ENCODE measurements around the gene HSD17B11. TPM values are rescaled to one million over a fixed set of nuclear protein-coding genes. Genes with fewer than 3 reads are reported as not detected.
"Not testable (repeated sequence)": the region's sequence is repeated elsewhere in the genome, so short reads cannot be mapped to it uniquely, and the experiment has no call there.

The HSD17B11 gene
- total RNA-seq, 1 experiment from 2014 or later = 47.4 TPM

DNA sequence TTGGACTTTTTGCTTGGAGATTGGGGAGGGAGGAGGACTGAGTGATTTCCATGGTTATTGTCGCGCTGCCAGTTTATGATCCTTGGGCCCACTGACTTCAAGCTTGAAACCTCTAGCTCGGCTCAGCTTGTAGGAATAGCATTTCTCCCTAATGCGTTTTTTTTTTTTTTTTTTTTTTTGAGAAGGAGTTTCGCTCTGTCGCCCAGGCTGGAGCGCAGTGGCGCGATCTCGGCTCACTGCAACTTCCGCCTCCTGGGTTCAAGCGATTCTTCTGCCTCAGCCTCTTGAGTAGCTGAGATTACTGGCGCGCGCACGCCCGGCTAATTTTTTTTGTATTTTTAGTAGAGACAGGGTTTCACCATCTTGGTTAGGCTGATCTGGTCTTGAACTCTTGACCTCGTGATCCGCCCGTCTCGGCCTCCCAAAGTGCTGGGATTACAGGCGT lies 33.1 kb upstream of the HSD17B11 start:
- H3K36me3 ChIP-seq (ENCODE audit: control insufficient read depth in 1 of 2, insufficient read depth in 2 of 2, low read length in 2 of 2); intact Hi-C loops (cut with micrococcal nuclease); H4K20me1 ChIP-seq (ENCODE audit: insufficient read depth); H3K27ac ChIP-seq (ENCODE audit: low read depth, low read length); POLR2A ChIA-PET; BruUV-seq (replicated peaks); H3K9me3 ChIP-seq (ENCODE audit: control insufficient read depth in 1 of 2, insufficient read depth in 1 of 2, low read depth in 1 of 2, low read length in 2 of 2); RAD21 ChIA-PET (ENCODE audit: low non-redundant PET in 1 of 2, low total read pairs in 2 of 2, uncharacterized antibody in 2 of 2, unreplicated experiment in 2 of 2); H3K27me3 ChIP-seq (ENCODE audit: insufficient read depth, low read length); CTCF ChIA-PET; H3K4me3 ChIP-seq (replicated peaks in 1 of 2; ENCODE audit: low read depth in 1 of 2, low read length in 2 of 2); ATAC-seq; H2AFZ ChIP-seq (ENCODE audit: low read depth, low read length, poor library complexity, severe bottlenecking); H3K9ac ChIP-seq (ENCODE audit: low read length); DNase-seq (ENCODE audit: low read depth, low spot score); H3K9me2 ChIP-seq (ENCODE audit: insufficient read depth): not testable (repeated sequence)
- peaks cover 8 to 23% of the 10 kb centered on the region in 2 experiments; a peak in 3 of 4 replicates for H3K4me1 ChIP-seq (ENCODE audit: control insufficient read depth in 1 of 2, insufficient read depth in 2 of 2, low read length in 2 of 2)
- H3K79me2 ChIP-seq (ENCODE audit: insufficient read depth, low read length) = peaks cover 54% of the 10 kb centered on the region
- H3K4me2 ChIP-seq (ENCODE audit: low read length) = peak overlapping the region; percentile 97

DNA sequence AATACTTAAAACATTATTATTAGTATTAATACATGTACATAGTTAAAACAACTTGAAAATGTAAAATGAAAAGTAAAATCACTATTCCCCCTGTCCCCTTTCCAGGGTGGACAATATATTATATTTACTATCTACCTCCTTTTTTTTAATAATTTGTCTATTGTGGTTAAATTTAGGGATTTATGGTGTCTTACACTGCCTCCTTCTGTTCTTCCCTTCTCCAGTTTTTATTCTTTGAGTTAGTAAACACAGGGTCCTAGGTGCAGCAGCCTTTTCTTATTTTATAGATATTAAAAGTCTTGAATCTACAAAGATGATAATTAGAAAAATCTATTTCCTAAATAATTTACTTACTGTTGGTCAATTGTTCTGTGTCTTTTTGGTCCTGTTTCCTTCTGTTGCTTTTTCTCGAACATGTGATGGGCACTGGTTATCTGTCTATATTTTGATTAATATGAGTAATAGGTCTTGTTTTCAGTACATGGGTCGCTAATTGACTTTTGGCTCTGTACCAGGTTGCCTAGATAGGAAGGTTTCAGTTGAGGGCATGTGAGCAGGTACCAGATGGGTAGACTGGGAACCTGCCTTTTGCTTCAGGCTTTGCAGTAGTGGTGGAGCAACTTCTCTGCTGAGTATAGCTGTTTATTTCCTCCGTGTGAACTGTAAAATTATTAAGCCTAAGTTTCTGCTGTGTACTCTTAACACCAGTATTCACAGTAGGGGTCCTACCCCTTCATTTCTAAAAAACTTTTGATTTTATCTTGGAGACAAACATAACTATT lies 32.5 kb upstream of the HSD17B11 start:
- Histone ChIP-seq H3K79me2 (ENCODE audit: insufficient read depth, low read length) (peaks cover 49% of the 10 kb centered on the region), H3K9ac (ENCODE audit: low read length) (peak overlapping the region; percentile 82), H3K36me3 (ENCODE audit: control insufficient read depth in 1 of 2, insufficient read depth in 2 of 2, low read length in 2 of 2) (no peaks in the 10 kb centered on the region), H3K9me3 (ENCODE audit: control insufficient read depth in 1 of 2, insufficient read depth in 1 of 2, low read depth in 1 of 2, low read length in 2 of 2) (peaks cover 0 to 4% of the 10 kb centered on the region in 2 experiments; a peak in 1 of 4 replicates), H3K27me3 (ENCODE audit: insufficient read depth, low read length) (no peaks in the 10 kb centered on the region), H3K27ac (ENCODE audit: low read depth, low read length) (peak overlapping the region; percentile 77; the same call in 1 of the 2 replicates), H3K4me1 (ENCODE audit: control insufficient read depth in 1 of 2, insufficient read depth in 2 of 2, low read length in 2 of 2) (peaks cover 8 to 23% of the 10 kb centered on the region in 2 experiments; a peak in 3 of 4 replicates), H3K9me2 (ENCODE audit: insufficient read depth) (no peaks in the 10 kb centered on the region), H3K4me2 (ENCODE audit: low read length) (peak overlapping the region; percentile 97), H4K20me1 (ENCODE audit: insufficient read depth) (no peaks in the 10 kb centered on the region), H3K4me3 (replicated peaks in 1 of 2; ENCODE audit: low read depth in 1 of 2, low read length in 2 of 2) (peak overlapping the region; percentile 82 to 84), H2AFZ (ENCODE audit: low read depth, low read length, poor library complexity, severe bottlenecking) (peak overlapping the region; percentile 87)
- CTCF ChIA-PET = no interaction called here
- no TSS peak for BruUV-seq (replicated peaks)
- DNase-seq (ENCODE audit: low read depth, low spot score) = no peak
- POLR2A ChIA-PET = interaction anchor here (1.8 kb wide), 1 partner anchor 32 kb away, joined by 7 read pairs; the partner anchor contains the start of gene HSD17B11
- RAD21 ChIA-PET (ENCODE audit: low non-redundant PET in 1 of 2, low total read pairs in 2 of 2, uncharacterized antibody in 2 of 2, unreplicated experiment in 2 of 2) = no interaction called here
- intact Hi-C loops (cut with micrococcal nuclease) = loop anchor here (2.0 kb wide), 1 partner anchor 33 kb away; the partner anchor contains the start of gene HSD17B11
- no peak for ATAC-seq
- TF ChIP-seq SIN3A (IDR thresholded peaks at IDR 0.05; ENCODE audit: low read depth) = no peak
- TF ChIP-seq, protein P1, sequence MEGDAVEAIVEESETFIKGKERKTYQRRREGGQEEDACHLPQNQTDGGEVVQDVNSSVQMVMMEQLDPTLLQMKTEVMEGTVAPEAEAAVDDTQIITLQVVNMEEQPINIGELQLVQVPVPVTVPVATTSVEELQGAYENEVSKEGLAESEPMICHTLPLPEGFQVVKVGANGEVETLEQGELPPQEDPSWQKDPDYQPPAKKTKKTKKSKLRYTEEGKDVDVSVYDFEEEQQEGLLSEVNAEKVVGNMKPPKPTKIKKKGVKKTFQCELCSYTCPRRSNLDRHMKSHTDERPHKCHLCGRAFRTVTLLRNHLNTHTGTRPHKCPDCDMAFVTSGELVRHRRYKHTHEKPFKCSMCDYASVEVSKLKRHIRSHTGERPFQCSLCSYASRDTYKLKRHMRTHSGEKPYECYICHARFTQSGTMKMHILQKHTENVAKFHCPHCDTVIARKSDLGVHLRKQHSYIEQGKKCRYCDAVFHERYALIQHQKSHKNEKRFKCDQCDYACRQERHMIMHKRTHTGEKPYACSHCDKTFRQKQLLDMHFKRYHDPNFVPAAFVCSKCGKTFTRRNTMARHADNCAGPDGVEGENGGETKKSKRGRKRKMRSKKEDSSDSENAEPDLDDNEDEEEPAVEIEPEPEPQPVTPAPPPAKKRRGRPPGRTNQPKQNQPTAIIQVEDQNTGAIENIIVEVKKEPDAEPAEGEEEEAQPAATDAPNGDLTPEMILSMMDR (IDR thresholded peaks at IDR 0.05 in 2 of 3, conservative IDR thresholded peaks at IDR 0.05 in 1 of 3; ENCODE audit: borderline replicate concordance in 1 of 3, insufficient read depth in 1 of 3, low read depth in 2 of 3, low read length in 2 of 3) = peak in 1 of 3 experiments; percentile 11; a peak in 1 of 6 replicates
